Measurements from ENCODE around the gene GPR135. TPM values are rescaled to one million over a fixed set of nuclear protein-coding genes. Genes with fewer than 3 reads are reported as not detected.

The GPR135 gene
- total and polyA plus RNA-seq, 10 of the 15 experiments (the other 5 are each of a cell fraction or from before 2014, with no cell fraction given) = 0.11 to 1.1 (median 0.86) TPM

GRCh38 chr14:59435101-59435500, 30.1 kb downstream of the GPR135 start (continued):
- TF ChIP-seq HDAC6 (IDR thresholded peaks at IDR 0.05; ENCODE audit: unreplicated experiment) = no peak
- TF ChIP-seq CBX5 (IDR thresholded peaks at IDR 0.05; ENCODE audit: low read depth) = no peak
- TF ChIP-seq ZSCAN29 (IDR thresholded peaks at IDR 0.05) = no peak
- no peak for TF ChIP-seq EED (IDR thresholded peaks at IDR 0.05; ENCODE audit: low read depth)
- no peak for TF ChIP-seq SP1 (IDR thresholded peaks at IDR 0.05; ENCODE audit: low read depth, low read length)
- no peak for TF ChIP-seq CEBPZ (IDR thresholded peaks at IDR 0.05; ENCODE audit: low read depth, low read length)
- no peak for TF ChIP-seq ZBTB4 (CRISPR knock-in tag; IDR thresholded peaks at IDR 0.05)

All from GM12878 (cell line).